Measurements from ENCODE around the gene DENND2D.

Gene DENND2D

DNA sequence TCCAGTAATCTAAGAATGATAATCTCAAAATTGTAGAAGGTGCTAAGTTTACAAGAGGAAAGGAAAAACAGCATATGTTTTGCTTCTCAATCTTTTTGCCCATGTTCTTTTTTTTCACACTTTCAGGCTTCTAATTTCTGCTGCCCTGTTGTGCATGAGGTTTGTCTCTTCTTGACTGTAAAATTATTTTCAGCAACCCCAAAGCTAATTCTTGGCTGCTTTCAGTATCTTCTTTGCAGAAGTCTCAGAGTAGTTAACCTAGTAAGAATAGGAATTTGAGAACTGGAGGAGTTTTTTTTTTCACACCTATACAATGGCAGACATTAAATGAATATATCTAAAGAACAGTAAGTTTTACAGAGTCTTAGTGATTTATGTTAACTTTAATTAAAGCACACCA, 26.4 kb downstream of the DENND2D start:
- Mint-ChIP-seq H3K4me1 (ENCODE audit: low read depth in 2 of 2) (peaks cover 0 to 17% of the 10 kb centered on the region in 2 donors), H3K4me3 (no peak overlapping the region), H3K9me3 (no peaks in the 10 kb centered on the region), H3K27me3 (no peaks in the 10 kb centered on the region), H3K36me3 (ENCODE audit: insufficient read depth) (peaks cover 51% of the 10 kb centered on the region), H3K27ac (no peak overlapping the region)
- ATAC-seq (replicated peaks) (no peak), DNase-seq (no peak)

GRCh38 chr1:111172463-111172862, 28.0 kb downstream of the DENND2D start:
- no peak for DNase-seq
- no peak for ATAC-seq (replicated peaks)
- Mint-ChIP-seq H3K27ac (peak overlapping the region in 1 of 2 donors; percentile 46), H3K9me3 (no peaks in the 10 kb centered on the region), H3K4me3 (no peak overlapping the region), H3K36me3 (ENCODE audit: insufficient read depth) (peaks cover 57% of the 10 kb centered on the region), H3K4me1 (ENCODE audit: low read depth in 2 of 2) (peaks cover 0 to 17% of the 10 kb centered on the region in 2 donors), H3K27me3 (no peaks in the 10 kb centered on the region)

DNA sequence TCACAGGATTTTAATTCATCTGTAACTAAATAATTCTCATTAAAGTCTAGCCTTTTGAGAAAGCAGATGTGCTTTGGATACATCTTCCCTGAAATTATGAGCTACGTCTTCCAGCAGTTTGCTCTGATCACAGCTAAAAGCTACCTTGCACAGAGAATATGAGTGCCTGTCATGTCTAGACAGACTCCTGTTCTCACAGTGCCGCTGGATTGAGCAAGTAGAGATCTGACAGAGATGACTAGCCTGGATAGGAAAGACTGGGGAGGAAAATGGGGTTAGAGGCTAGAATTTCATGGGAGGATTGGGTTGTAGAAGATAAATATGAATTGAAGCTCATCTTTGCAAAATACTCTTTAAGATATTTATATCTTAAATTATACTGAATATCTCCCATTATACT, 36.3 kb downstream of the DENND2D start:
- Mint-ChIP-seq H3K9me3 (no peaks in the 10 kb centered on the region), H3K27me3 (no peaks in the 10 kb centered on the region), H3K4me1 (ENCODE audit: low read depth in 2 of 2) (peaks cover 2 to 22% of the 10 kb centered on the region in 2 donors), H3K4me3 (no peak overlapping the region), H3K27ac (peak overlapping the region in 1 of 2 donors; percentile 1), H3K36me3 (ENCODE audit: insufficient read depth) (peaks cover 52% of the 10 kb centered on the region)
- ATAC-seq (replicated peaks) (no peak), DNase-seq (no peak)

DNA sequence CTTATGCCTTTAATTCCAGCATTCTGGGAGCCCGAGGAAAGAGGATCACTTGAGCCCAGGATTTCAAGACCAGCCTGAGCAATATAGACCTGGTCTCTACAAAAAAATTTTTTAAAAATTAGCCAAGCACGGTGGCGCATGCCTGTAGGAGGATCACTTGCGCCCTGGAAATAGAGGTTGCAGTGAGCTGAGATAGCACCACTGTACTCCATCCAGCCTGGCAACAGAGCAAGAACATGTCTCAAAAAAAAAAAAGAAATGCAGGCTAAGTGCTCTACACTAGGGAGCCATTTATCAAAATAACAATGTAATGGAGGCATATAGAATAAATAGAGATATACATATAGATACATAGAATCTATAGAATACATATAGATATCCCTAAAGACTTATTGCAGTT, 37.1 kb downstream of the DENND2D start:
- Mint-ChIP-seq H3K4me3 (no peak overlapping the region), H3K9me3 (no peaks in the 10 kb centered on the region), H3K36me3 (ENCODE audit: insufficient read depth) (peaks cover 50% of the 10 kb centered on the region), H3K27me3 (no peaks in the 10 kb centered on the region), H3K4me1 (ENCODE audit: low read depth in 2 of 2) (peaks cover 2 to 22% of the 10 kb centered on the region in 2 donors), H3K27ac (no peak overlapping the region)
- no peak for ATAC-seq (replicated peaks)
- no peak for DNase-seq

DNA sequence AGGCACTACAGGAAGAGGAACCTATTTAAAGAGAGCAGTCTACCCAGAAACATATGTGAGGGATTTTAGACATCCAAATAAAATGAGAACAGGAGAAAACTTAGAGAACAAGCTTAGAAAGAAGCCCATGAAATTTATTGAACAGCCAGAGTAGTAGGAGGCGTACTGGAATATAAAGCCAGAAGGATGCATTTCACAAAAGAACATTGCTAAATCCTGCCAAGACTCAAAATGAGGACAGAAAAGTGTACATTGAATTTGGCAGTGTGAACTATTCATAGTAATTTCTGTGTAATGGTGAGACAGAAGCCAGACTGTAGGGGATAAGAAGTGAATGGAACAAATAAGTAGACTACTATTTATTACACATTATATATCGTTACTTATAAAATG, 38.0 kb downstream of the DENND2D start:
- peaks cover 2 to 22% of the 10 kb centered on the region in 2 donors for H3K4me1 Mint-ChIP-seq (ENCODE audit: low read depth in 2 of 2)
- no peak for DNase-seq
- H3K9me3 Mint-ChIP-seq = no peaks in the 10 kb centered on the region
- no peak for ATAC-seq (replicated peaks)
- H3K27me3 Mint-ChIP-seq = no peaks in the 10 kb centered on the region
- H3K36me3 Mint-ChIP-seq (ENCODE audit: insufficient read depth) = peaks cover 42% of the 10 kb centered on the region
- H3K4me3 Mint-ChIP-seq = no peak overlapping the region
- peak overlapping the region in 1 of 2 donors; percentile 7 for H3K27ac Mint-ChIP-seq

DNA sequence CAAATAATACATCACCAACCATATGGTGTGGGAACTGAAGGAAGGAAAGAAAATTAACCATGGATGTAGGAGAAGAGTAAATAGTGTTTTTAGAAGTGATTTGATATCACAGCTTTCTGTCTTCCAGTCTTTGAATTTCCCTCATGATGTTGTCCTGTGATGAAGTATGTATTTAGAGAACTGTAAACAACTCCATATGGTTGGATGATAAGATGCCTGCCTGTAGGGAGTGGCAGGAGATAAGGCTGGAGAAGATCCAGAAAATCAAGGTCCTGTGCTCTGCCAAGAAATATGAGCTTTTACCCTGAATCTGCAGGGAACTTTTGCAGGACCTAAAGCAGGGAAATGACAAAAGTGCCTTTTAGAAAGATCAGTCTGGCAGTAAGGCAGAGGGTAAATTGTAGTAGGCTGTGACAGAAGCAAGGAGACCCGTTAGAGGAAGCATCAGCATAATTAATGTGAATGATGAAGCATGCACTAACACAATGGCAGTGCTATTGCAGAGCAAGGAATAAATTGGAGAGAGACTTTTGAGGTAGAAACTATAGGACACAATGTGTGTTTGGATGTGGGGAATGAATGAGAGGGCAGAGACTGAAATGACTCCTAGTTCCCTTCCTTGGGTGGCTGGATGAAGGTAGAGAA, 38.5 kb downstream of the DENND2D start:
- Mint-ChIP-seq H3K36me3 (ENCODE audit: insufficient read depth) (peaks cover 42% of the 10 kb centered on the region), H3K9me3 (no peaks in the 10 kb centered on the region), H3K4me3 (no peak overlapping the region), H3K27ac (peak overlapping the region in 1 of 2 donors; percentile 7), H3K27me3 (no peaks in the 10 kb centered on the region), H3K4me1 (ENCODE audit: low read depth in 2 of 2) (peaks cover 2 to 22% of the 10 kb centered on the region in 2 donors)
- no peak for DNase-seq
- ATAC-seq (replicated peaks) = no peak

- H3K27ac Mint-ChIP-seq = no peak overlapping the region
- no peaks in the 10 kb centered on the region for H3K27me3 Mint-ChIP-seq
- no peak for ATAC-seq (replicated peaks)
- H3K4me3 Mint-ChIP-seq = no peak overlapping the region
- no peak for DNase-seq
- peaks cover 26 to 43% of the 10 kb centered on the region in 2 donors for H3K4me1 Mint-ChIP-seq (ENCODE audit: low read depth in 2 of 2)
- H3K9me3 Mint-ChIP-seq = no peaks in the 10 kb centered on the region
- peaks cover 62% of the 10 kb centered on the region for H3K36me3 Mint-ChIP-seq (ENCODE audit: insufficient read depth)
These were observed 43.0 kb downstream of the DENND2D start for GRCh38 chr1:111157431-111157830.

- peaks cover 71% of the 10 kb centered on the region for H3K36me3 Mint-ChIP-seq (ENCODE audit: insufficient read depth)
- ATAC-seq (replicated peaks) (no peak), DNase-seq (no peak)
- peak overlapping the region in 1 of 2 donors; percentile 5 for H3K27ac Mint-ChIP-seq
- no peaks in the 10 kb centered on the region for H3K27me3 Mint-ChIP-seq
- H3K9me3 Mint-ChIP-seq = no peaks in the 10 kb centered on the region
- no peak overlapping the region for H3K4me3 Mint-ChIP-seq
- peaks cover 39 to 61% of the 10 kb centered on the region in 2 donors for H3K4me1 Mint-ChIP-seq (ENCODE audit: low read depth in 2 of 2)
These were observed 46.1 kb downstream of the DENND2D start for GRCh38 chr1:111154021-111154999.

DNA sequence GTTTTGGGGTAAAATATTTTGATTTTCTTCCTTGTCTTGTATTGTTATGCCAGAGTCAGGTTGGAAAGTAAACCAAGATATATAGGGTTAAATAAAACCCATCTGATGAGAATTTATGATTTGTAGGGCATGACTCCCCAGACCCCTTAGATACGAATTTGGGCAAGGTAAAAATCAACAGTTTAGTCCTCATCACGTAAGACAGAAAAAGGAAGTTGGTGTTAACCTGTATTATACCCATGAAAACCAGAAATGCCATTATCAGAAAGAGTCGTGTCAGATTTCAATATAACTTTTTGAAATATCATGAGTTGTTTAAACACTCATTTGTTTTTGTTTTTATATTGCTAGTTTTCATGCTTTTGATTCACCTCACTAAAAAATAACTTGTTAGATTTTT, 48.6 kb downstream of the DENND2D start:
- H3K4me3 Mint-ChIP-seq = peak overlapping the region in 1 of 2 donors; percentile 29
- H3K4me1 Mint-ChIP-seq (ENCODE audit: low read depth in 2 of 2) = peaks cover 44 to 73% of the 10 kb centered on the region in 2 donors
- DNase-seq (no peak), ATAC-seq (replicated peaks) (no peak)
- H3K36me3 Mint-ChIP-seq (ENCODE audit: insufficient read depth) = peaks cover 76% of the 10 kb centered on the region
- H3K9me3 Mint-ChIP-seq = no peaks in the 10 kb centered on the region
- no peaks in the 10 kb centered on the region for H3K27me3 Mint-ChIP-seq
- H3K27ac Mint-ChIP-seq = peak overlapping the region in 1 of 2 donors; percentile 44

GRCh38 chr1:111148376-111148881, 52.0 kb downstream of the DENND2D start:
- Mint-ChIP-seq H3K9me3 (no peaks in the 10 kb centered on the region), H3K27ac (peak overlapping the region; percentile 35 to 57), H3K4me3 (no peak overlapping the region), H3K36me3 (ENCODE audit: insufficient read depth) (peaks cover 51% of the 10 kb centered on the region), H3K27me3 (no peaks in the 10 kb centered on the region), H3K4me1 (ENCODE audit: low read depth in 2 of 2) (peaks cover 39 to 63% of the 10 kb centered on the region in 2 donors)
- ATAC-seq (replicated peaks) = no peak
- DNase-seq = no peak

DNA sequence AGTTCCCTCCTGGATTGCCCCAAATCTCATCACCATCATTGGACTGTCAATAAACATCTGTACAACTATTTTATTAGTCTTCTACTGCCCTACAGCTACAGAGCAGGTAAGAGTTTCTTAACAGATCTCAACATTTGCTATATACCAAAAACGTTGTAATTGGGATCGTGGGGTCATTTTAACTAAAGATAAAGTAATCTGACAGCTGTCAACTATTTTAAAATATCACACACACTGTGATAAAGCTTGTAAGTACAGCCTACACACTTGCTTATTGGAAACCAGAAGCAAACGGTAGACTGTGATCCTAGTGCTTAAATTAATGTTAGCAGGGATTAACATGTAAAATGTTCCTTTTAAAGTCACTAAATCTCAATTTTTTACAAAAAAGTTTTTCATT, 52.5 kb downstream of the DENND2D start:
- Mint-ChIP-seq H3K9me3 (no peaks in the 10 kb centered on the region), H3K4me3 (no peak overlapping the region), H3K27me3 (no peaks in the 10 kb centered on the region), H3K4me1 (ENCODE audit: low read depth in 2 of 2) (peaks cover 38 to 63% of the 10 kb centered on the region in 2 donors), H3K36me3 (ENCODE audit: insufficient read depth) (peaks cover 46% of the 10 kb centered on the region), H3K27ac (no peak overlapping the region)
- DNase-seq = no peak
- ATAC-seq (replicated peaks) = no peak

- no peak overlapping the region for H3K4me3 Mint-ChIP-seq
- H3K36me3 Mint-ChIP-seq (ENCODE audit: insufficient read depth) = peaks cover 29% of the 10 kb centered on the region
- no peaks in the 10 kb centered on the region for H3K9me3 Mint-ChIP-seq
- H3K27me3 Mint-ChIP-seq = no peaks in the 10 kb centered on the region
- DNase-seq (no peak), ATAC-seq (replicated peaks) (no peak)
- peaks cover 38 to 61% of the 10 kb centered on the region in 2 donors for H3K4me1 Mint-ChIP-seq (ENCODE audit: low read depth in 2 of 2)
- peak overlapping the region; percentile 8 to 79 for H3K27ac Mint-ChIP-seq
These were observed 54.3 kb downstream of the DENND2D start for GRCh38 chr1:111145963-111146768.

- H3K4me1 Mint-ChIP-seq (ENCODE audit: low read depth in 2 of 2) = peaks cover 36 to 63% of the 10 kb centered on the region in 2 donors
- H3K4me3 Mint-ChIP-seq = no peak overlapping the region
- H3K36me3 Mint-ChIP-seq (ENCODE audit: insufficient read depth) = peaks cover 23% of the 10 kb centered on the region
- H3K27me3 Mint-ChIP-seq = no peaks in the 10 kb centered on the region
- ATAC-seq (replicated peaks) = no peak
- H3K9me3 Mint-ChIP-seq = no peaks in the 10 kb centered on the region
- H3K27ac Mint-ChIP-seq = peak overlapping the region in 1 of 2 donors; percentile 8
- DNase-seq = no peak
These were observed 54.9 kb downstream of the DENND2D start for GRCh38 chr1:111145542-111145941.
